HepG2 (cell line): ENCODE results near the gene COPS3. TPM values are rescaled to one million over a fixed set of nuclear protein-coding genes. Genes with fewer than 3 reads are reported as not detected.

Experiments
- CENPT ChIP-seq: sonication (generic); formaldehyde crosslinking; IDR thresholded peaks from 2 replicates; pipeline ENCODE4 v1.8.0; 2022; ENCODE audit warnings: low read depth, mild to moderate bottlenecking, moderate library complexity, missing genetic modification reagents
- ELF4 ChIP-seq: sonication (generic); formaldehyde crosslinking; IDR thresholded peaks from 2 replicates; pipeline ENCODE4 v1.5.0; 2020; ENCODE audit warnings: missing genetic modification reagents, mild to moderate bottlenecking, moderate library complexity, borderline replicate concordance
- MBNL3 ChIP-seq: fragments of 250-450 bp; sonication (Bioruptor Pico); conservative IDR thresholded peaks from 2 replicates; pipeline ENCODE4 v1.8.0; 2022; ENCODE audit warnings: mild to moderate bottlenecking, inconsistent platforms
- MYC ChIP-seq: sonication (generic); formaldehyde crosslinking; IDR thresholded peaks from 2 replicates; pipeline ENCODE4 v1.9.0; 2021; ENCODE audit warnings: missing genetic modification reagents, borderline replicate concordance
- NCOR1 ChIP-seq: fragments of 200-600 bp; sonication (generic); IDR thresholded peaks from 2 replicates; pipeline ENCODE4 v1.7.0; 2017; ENCODE audit warnings: antibody characterized with exemption, low read length, borderline replicate concordance
- SSRP1 ChIP-seq: IDR thresholded peaks from 2 replicates; pipeline ENCODE4 v1.6.1; 2016; ENCODE audit warnings: control low read depth
- TGIF2 ChIP-seq: IDR thresholded peaks from 2 replicates; pipeline ENCODE4 v1.6.1; 2016; ENCODE audit warnings: control low read depth, missing compliant biosample characterization
- ZNF383 ChIP-seq: sonication (generic); formaldehyde crosslinking; IDR thresholded peaks from 2 replicates; pipeline ENCODE4 v1.4.0; 2020; ENCODE audit warnings: missing genetic modification reagents, mild to moderate bottlenecking, borderline replicate concordance
- polyA plus RNA-seq, 8 experiments: library from polyadenylated mRNA; depleted of rRNA in 3 of 8; stranded (reverse) in 7 of 8; unstranded in 1 of 8; fragments of >200 nt; fragmentation: Illumina TruSeq in 4 of 8; extraction: Trizol in 4 of 8; gene quantifications; 2 replicates each; pipeline versions ENCODE4 v1.2.1 to v1.2.3, GENCODE V29; 2011 to 2016; ENCODE audit warnings: low read depth in 4 of 8, missing spikeins in 1 of 8, mixed read lengths in 1 of 8; ENCODE audit not compliant: insufficient read depth in 1 of 8
- total RNA-seq, 5 experiments: library from RNA; depleted of rRNA; stranded (reverse); fragments of >200 nt; fragmentation: Illumina TruSeq; extraction: Trizol; gene quantifications; 2 replicates each; pipeline ENCODE4 v1.2.3, GENCODE V29; 2016; ENCODE audit warnings: low read depth in 1 of 5
- TF ChIP-seq, protein P1 (sequence below): sonication (generic); formaldehyde crosslinking; IDR thresholded peaks from 2 replicates; pipeline ENCODE4 v1.4.0; 2020; ENCODE audit warnings: missing genetic modification reagents, borderline replicate concordance
- TF ChIP-seq, protein P2 (sequence below): sonication (generic); formaldehyde crosslinking; IDR thresholded peaks from 2 replicates; pipeline ENCODE4 v1.5.1; 2020; ENCODE audit warnings: mild to moderate bottlenecking, missing genetic modification reagents, borderline replicate concordance

COPS3 gene
- total and polyA plus RNA-seq, 2 of the 13 experiments (the other 11 are each of a cell fraction or from before 2014, with no cell fraction given), result 46.3 to 103 TPM

DNA sequence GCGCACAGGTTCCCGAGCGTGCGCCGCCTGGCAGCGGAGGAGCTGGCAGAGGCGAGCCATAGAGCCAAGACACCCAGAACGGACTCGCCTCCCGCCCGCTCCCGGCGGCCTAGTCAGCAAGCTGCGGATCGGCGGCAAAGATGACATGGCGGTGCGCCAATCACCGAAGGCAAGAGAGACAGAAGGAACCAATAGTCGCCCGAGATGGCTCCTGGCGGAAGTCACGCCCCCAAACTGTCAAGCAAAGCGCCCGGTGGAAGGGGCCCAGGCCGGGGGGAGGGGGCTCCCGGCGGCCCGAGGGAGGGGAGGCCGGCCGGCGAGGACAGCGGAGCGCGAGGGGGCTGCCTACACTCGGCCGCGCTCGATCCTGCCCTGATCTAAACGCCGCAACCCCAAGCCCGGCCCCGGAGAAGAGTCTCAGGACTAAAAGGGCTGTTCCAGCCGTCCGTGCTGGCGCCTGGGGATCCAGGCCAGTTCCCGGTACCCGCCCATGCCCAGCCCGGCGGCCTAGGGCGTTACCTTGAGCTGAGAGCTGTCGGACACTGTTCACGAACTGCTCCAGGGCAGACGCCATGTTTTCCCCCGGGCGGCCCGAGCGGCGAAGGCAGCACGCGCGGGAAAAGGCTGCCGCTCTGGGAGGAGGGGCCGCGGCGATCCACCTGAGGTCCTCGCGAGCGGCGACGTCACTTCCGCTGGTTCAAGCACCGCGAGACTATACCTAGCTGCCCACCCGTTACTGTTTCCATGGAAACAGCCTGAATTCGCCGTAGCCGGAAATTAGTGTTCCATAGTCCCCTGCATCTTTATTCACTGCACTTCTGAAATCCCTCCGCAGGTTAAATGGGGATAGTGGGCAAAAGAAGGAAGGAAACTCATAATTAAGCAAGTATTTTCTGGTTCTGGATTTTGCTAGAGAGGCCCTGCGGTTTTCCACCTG lies at the start of gene COPS3 (continued):
- TF ChIP-seq CENPT, result 0 out of 2 replicates have a peak, but pooled peaks have one; percentile 69
- TF ChIP-seq, protein P1, sequence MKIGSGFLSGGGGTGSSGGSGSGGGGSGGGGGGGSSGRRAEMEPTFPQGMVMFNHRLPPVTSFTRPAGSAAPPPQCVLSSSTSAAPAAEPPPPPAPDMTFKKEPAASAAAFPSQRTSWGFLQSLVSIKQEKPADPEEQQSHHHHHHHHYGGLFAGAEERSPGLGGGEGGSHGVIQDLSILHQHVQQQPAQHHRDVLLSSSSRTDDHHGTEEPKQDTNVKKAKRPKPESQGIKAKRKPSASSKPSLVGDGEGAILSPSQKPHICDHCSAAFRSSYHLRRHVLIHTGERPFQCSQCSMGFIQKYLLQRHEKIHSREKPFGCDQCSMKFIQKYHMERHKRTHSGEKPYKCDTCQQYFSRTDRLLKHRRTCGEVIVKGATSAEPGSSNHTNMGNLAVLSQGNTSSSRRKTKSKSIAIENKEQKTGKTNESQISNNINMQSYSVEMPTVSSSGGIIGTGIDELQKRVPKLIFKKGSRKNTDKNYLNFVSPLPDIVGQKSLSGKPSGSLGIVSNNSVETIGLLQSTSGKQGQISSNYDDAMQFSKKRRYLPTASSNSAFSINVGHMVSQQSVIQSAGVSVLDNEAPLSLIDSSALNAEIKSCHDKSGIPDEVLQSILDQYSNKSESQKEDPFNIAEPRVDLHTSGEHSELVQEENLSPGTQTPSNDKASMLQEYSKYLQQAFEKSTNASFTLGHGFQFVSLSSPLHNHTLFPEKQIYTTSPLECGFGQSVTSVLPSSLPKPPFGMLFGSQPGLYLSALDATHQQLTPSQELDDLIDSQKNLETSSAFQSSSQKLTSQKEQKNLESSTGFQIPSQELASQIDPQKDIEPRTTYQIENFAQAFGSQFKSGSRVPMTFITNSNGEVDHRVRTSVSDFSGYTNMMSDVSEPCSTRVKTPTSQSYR (CRISPR knock-in tag), result peak; percentile 57; the same call in 1 of the 2 replicates
- TF ChIP-seq MYC (CRISPR knock-in tag), result peak; percentile 92
- TF ChIP-seq ELF4 (CRISPR knock-in tag), result peak; percentile 71; the same call in 1 of the 2 replicates
- TF ChIP-seq NCOR1, result no peak
- peak; percentile 24; the same call in 1 of the 2 replicates for TF ChIP-seq TGIF2
- TF ChIP-seq, protein P2, sequence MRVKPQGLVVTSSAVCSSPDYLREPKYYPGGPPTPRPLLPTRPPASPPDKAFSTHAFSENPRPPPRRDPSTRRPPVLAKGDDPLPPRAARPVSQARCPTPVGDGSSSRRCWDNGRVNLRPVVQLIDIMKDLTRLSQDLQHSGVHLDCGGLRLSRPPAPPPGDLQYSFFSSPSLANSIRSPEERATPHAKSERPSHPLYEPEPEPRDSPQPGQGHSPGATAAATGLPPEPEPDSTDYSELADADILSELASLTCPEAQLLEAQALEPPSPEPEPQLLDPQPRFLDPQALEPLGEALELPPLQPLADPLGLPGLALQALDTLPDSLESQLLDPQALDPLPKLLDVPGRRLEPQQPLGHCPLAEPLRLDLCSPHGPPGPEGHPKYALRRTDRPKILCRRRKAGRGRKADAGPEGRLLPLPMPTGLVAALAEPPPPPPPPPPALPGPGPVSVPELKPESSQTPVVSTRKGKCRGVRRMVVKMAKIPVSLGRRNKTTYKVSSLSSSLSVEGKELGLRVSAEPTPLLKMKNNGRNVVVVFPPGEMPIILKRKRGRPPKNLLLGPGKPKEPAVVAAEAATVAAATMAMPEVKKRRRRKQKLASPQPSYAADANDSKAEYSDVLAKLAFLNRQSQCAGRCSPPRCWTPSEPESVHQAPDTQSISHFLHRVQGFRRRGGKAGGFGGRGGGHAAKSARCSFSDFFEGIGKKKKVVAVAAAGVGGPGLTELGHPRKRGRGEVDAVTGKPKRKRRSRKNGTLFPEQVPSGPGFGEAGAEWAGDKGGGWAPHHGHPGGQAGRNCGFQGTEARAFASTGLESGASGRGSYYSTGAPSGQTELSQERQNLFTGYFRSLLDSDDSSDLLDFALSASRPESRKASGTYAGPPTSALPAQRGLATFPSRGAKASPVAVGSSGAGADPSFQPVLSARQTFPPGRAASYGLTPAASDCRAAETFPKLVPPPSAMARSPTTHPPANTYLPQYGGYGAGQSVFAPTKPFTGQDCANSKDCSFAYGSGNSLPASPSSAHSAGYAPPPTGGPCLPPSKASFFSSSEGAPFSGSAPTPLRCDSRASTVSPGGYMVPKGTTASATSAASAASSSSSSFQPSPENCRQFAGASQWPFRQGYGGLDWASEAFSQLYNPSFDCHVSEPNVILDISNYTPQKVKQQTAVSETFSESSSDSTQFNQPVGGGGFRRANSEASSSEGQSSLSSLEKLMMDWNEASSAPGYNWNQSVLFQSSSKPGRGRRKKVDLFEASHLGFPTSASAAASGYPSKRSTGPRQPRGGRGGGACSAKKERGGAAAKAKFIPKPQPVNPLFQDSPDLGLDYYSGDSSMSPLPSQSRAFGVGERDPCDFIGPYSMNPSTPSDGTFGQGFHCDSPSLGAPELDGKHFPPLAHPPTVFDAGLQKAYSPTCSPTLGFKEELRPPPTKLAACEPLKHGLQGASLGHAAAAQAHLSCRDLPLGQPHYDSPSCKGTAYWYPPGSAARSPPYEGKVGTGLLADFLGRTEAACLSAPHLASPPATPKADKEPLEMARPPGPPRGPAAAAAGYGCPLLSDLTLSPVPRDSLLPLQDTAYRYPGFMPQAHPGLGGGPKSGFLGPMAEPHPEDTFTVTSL, result 0 out of 2 replicates have a peak, but pooled peaks have one; percentile 40
- no peak for TF ChIP-seq SSRP1
- TF ChIP-seq MBNL3 (CRISPR knock-in tag), result no peak
- TF ChIP-seq ZNF383 (CRISPR knock-in tag), result no peak
